Stimulated activated CD4-positive, alpha-beta T cell treated with anti-CD3 and anti-CD28 coated beads, Interleukin-2, amount 100 ng/mL, for 48 hours (primary cell): Measurements from ENCODE around the gene YJEFN3.
A peak's percentile ranks its signal among the peaks of the same experiment; 100 is the strongest.

Source experiments
- DNase-seq, 2 donors: peaks; one replicate each; pipeline ENCODE4 v3.0.0-alpha.2; 2020

The YJEFN3 gene

DNA sequence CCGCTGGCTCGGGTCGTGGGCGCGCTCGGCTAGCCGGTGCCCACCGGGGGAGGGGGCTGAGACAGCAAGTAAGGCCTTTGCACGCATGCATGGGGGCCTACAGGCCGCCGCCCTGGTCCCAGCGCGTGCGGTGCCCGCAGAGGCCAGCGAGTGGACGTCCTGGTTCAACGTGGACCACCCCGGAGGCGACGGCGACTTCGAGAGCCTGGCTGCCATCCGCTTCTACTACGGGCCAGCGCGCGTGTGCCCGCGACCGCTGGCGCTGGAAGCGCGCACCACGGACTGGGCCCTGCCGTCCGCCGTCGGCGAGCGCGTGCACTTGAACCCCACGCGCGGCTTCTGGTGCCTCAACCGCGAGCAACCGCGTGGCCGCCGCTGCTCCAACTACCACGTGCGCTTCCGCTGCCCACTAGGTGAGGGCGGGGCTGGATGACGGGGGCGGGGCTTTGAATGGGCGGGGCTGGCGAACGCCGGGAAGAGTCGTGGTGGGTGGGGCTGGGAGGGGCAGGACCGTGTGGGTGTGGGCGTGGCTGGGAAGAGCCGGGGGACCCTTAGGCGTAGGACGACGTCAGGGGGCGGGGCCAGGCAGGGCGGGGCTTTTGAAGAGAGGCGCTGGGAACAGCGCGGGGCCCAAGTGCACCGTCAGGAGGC is 11.5 kb downstream of the YJEFN3 start:
- peak; percentile 59 to 75 for DNase-seq

DNA sequence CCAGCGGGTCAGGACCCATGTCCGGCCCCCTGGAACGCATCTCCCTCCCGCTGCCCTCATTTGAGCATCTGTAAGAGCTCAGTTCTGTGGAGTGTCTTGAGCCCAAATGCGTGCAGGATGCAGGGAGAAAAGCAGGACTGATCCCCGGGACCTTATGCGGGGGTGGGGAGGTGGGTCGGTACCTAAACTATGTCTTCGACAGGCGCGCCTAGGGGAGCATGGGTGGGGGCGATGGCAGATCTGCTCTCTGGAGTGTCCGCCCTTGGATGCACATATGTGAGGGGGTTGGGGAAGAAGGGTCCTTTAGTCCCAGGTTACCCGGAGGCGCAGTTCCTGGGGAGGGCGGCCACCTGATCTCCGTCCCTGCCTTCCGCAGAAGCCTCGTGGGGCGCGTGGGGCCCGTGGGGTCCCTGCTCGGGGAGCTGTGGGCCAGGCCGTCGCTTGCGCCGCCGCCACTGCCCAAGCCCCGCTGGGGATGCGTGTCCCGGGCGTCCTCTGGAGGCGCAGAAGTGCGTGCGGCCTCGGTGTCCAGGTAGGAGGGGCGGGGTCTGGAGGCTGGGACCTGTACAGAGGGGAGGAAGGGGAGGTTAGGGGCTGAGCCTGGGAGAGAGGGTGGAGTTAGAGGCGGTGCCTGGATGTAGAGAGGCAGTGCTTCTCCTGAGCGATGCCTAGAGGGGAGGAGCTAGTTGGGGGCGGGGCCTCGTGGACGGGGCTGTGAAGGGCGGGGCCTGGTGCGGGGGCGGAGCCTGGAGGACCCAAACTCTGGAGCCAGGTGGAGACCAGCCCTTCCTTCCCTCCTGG is 12.2 kb downstream of the YJEFN3 start:
- peak; percentile 79 to 85 for DNase-seq

DNA sequence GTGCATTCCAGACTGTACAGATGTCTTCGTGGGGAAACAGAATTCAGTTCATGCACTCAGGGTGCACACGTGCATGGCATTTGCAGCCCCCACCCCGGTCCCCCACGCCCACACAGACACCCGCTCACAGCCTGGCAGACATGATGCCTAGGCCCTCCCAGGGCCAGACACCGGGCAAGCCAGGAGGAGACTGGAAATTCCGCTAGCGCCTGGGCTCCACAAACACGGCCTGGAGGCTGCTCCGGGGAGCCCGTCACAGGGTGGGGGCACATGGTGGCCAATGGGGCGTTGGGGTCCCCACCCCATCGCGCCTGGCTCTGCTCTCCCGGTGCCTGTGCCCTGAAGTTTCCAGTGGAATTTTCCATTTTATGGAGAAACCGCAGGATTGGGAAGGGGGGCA is 12.9 kb downstream of the YJEFN3 start:
- DNase-seq: no peak

DNA sequence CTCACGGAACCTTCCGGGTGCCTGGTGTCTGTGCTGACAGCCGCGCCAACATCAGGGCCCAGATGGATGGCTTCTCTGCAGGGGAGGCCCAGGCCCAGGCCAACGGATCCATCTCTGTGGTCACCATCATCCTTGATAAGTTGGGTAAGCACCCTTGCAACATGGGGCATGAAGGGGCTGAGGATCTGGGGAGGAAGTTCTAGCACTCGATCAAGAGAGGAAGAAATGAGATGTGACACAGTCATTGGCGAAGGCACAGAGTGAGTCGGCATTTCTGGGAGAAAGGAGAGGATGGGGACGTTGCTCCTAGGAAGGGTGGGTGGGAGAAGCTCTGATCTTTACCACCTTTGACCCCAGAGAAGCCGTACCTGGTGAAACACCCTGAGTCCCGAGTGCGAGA is 13.8 kb downstream of the YJEFN3 start:
- no peak for DNase-seq

DNA sequence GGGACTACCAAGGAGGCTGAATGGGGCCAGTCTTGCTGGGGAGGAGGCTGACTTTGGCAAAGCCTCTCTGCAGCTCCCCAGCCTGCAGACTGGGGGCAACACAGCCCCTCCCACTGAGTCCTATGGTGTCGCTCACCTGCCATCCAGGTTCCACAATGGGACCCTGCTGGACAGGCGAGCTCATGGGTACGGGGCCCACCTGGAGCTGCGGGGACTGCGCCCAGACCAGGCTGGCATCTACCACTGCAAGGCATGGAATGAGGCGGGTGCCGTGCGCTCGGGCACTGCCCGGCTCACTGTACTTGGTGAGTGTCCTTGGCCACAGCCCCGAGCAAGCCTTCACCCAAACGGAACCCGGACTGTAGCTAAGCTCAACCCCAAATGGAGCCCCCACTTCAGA is 14.4 kb downstream of the YJEFN3 start:
- no peak for DNase-seq

DNA sequence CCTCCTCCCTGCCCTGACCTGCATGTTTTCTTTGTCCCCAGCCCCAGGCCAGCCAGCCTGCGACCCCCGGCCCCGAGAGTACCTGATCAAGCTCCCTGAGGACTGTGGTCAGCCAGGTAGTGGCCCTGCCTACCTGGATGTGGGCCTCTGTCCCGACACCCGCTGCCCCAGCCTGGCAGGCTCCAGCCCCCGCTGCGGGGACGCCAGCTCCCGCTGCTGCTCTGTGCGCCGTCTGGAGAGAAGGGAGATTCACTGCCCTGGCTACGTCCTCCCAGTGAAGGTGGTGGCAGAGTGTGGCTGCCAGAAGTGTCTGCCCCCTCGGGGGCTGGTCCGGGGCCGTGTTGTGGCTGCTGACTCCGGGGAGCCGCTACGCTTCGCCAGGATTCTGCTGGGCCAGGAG is 14.9 kb downstream of the YJEFN3 start:
- no peak for DNase-seq

DNA sequence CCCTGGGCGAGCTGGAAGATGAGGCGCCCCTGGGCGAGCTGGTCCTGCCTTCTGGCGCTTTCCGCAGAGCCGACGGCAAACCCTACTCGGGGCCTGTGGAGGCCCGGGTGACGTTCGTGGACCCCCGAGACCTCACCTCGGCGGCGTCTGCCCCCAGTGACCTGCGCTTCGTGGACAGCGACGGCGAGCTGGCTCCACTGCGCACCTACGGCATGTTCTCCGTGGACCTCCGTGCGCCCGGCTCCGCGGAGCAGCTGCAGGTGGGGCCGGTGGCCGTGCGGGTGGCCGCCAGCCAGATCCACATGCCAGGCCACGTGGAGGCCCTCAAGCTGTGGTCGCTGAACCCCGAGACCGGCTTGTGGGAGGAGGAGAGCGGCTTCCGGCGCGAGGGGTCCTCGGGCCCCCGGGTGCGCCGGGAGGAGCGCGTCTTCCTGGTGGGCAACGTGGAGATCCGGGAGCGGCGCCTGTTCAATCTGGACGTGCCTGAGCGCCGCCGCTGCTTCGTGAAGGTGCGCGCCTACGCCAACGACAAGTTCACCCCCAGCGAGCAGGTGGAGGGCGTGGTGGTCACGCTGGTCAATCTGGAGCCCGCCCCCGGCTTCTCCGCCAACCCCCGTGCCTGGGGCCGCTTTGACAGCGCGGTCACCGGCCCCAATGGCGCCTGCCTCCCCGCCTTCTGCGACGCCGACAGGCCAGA is 15.7 kb downstream of the YJEFN3 start:
- DNase-seq: no peak

DNA sequence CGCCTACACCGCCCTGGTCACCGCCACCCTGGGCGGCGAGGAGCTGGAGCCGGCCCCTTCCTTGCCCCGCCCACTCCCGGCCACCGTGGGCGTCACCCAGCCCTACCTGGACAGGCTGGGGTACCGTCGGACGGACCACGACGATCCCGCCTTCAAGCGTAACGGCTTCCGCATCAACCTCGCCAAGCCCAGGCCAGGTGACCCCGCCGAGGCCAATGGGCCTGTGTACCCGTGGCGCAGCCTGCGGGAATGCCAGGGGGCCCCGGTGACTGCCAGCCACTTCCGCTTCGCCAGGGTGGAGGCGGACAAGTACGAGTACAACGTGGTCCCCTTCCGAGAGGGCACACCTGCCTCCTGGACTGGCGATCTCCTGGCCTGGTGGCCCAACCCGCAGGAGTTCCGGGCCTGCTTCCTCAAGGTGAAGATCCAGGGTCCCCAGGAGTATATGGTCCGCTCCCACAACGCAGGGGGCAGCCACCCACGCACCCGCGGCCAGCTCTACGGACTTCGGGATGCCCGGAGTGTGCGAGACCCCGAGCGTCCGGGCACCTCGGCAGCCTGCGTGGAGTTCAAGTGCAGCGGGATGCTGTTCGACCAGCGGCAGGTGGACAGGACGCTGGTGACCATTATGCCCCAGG is 16.4 kb downstream of the YJEFN3 start:
- DNase-seq: no peak

DNA sequence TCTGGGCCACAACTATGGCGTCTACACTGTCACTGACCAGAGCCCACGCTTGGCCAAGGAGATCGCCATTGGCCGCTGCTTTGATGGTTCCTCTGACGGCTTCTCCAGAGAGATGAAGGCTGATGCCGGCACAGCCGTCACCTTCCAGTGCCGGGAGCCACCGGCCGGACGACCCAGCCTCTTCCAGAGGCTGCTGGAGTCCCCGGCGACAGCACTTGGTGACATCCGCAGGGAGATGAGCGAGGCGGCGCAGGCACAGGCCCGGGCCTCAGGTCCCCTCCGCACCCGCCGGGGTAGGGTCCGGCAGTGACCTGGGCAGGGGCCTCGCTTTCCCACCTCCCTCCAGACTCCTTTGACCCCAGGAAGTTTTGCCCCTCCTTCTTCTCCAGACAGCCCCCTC is 17.0 kb downstream of the YJEFN3 start:
- DNase-seq: no peak

DNA sequence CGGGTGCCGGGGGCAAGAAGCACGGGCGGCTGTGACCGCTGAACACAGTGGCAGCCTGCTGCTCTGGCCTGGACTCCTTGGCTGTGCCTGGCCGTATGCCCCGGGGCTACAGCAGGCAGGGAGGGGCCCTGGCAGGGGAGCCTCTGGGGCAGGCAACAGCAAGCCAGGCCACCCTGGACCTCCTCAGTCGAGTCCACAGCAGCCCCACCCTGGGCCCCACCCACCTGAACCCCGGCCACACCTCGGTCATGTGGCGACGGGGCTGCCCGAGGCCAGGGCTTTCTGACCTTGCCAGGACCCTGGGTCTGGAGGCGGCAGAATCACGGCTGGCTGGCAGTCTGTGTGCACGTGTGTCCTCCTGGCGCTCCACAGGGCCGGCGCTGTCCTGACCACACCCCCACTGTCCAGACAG is 18.0 kb downstream of the YJEFN3 start:
- DNase-seq: no peak

DNA sequence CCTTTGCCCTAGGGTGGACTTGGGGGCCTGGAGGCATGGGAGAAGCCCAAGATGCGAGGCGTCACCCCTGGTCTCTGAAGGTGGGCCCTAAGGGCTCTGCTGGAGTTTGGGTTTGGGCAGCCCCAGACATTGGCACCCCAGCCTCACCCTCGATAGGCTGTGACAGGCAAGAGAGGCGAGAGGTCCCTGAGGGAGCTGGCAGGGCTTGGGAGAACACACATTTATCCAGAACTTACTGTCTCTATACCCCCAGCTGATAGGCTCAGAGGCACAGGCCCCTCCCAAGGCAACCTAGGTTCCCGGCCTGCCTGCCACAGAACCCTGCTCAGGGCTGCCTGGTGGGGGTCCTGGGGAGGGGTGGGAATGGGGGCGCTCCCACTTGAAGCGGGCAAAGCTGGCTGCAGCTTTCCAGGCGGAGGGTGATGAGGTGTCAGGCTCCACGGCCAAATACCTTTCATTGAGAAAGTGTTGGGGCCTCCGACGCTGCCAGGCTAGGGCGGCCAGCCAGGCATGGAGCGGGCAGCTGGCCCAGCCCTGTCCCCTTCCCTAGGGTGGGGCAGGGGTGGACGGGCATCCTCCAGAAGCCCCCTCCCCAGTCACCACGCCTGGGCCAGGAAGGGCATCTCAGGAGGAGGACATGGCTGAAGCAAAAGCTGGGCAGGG is 19.1 kb downstream of the YJEFN3 start:
- no peak for DNase-seq

DNA sequence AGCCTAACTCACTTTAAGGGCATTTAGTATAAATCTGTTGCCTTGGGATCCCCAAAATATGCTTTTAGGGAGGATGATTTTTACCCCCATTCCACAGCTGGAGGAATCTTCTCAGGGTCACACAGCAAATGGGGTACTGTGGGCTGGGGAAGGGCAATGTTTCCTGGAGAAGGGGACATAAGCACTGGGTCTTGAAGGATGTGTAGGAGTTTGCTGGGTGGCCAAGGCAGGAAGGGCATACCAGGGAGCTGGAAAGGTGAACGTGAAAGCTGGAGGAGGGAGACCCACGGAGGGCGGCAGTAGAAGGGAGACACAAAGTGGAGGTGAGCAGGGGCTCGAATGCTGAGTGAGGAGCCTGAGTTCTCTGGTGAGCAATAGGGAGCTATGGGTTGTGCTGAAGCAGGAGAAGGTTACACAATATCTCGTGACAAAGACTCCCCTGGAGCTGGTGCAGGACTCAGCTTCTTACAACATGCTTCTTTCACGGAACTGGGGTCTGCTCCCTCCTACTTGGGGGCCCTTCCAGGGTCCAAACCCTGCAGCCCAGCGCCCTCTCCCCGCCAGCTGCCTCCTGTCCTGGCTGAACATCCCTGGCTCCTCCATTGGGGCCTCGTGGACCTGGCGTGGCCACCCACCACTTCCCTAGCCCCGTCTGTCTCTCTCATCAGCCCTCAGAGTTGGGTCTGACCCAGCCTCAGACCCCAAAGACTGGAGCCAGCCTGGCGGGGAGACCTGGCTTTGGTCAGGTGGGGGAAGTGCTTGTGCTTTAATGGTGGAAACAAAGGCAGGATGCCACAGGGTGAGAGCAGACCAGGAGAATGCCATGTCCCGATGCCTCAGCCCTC is 20.4 kb downstream of the YJEFN3 start:
- no peak for DNase-seq

DNA sequence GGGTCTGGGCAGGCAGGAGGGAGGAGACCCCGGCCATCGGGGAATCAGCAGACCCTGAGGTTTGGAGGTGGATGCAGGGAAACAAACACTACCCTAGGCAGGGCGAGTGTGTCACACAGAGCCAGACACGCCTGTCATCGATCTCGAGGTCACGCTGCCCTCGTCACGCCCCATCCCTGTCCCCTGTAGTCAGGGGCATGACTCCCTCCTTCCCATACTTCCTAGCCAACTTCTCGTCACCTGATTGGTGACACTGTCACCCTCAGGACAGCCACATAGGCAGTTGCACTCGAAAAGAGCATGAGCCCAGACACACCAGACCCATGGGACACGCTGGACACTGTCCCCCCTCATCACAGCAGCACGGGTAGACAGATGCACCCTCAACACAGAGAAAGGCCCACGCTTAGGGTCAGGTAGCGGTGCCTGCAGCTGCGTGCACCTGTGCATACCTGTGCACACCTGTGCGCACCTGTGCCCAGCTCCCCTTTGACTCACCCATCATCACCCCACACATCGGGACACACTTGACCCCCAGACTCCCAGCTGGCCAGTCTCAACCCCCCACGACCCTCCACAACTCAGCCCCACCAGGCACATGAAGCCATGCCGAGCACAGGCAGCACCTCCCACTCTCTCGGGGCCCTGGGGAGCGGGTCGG is 21.2 kb downstream of the YJEFN3 start:
- no peak for DNase-seq

DNA sequence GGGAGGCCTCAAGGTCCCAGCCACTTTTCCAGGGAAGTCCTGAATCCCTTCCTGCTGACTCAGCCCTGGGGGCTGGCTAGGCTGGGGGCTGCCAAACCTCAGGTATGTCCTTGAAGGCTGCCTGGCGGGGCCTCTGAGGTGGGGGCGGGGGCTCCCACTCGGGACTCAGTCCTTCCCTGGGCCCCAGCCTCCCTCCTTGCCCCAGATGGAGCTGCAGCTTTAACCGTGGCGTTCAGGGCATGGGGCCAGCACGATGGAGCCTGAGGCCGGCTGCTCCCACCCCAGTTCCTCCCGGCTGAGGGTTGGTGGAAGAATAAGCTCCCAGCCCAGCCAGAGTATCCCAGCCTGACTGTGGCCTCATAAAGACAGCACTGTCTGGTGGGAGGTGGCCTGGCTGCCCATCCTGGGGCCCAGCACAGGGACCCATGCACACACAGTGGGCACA is 21.8 kb downstream of the YJEFN3 start:
- no peak for DNase-seq

DNA sequence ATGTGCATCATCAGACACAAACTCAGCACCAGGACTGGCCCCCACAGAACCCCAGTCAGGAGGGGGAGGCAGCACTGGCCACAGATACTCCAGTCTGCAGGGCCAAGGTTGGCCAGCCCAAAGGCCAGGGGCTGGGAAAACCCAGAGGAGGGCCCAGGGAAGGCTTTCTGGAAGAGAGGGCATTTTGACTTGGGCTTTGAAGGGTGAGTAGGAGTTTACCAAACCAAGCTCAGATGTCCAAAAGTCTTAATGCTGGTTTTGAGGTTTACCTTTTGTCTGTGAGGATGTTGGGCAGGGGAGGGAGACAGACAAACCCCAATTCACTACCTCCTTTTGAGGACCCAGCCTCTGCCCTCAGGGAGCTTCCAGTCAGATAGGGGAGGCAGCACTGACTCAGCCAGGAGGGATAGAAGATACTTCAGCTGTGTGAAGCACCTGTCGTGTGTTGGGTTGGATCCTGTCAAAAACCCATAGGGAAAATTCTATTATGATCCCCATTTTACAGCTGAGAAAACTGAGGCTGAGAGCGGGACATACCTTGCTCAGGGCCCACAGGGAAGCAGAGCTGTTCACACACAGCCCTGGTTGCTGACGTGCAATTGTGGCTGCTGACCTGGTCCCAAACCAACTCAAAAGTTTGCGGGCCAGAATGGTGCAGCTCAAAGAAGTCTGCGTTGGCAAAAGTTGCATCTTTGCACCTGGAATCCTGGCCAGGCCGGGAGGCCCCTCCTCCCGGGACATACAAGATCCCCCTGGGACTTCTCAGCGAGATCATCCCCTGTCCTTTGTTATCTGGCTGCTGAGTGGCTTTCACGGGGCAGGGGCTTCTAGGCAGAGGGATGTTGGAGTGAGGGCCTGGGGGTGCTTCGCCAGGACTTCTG is 22.5 kb downstream of the YJEFN3 start:
- DNase-seq: no peak

DNA sequence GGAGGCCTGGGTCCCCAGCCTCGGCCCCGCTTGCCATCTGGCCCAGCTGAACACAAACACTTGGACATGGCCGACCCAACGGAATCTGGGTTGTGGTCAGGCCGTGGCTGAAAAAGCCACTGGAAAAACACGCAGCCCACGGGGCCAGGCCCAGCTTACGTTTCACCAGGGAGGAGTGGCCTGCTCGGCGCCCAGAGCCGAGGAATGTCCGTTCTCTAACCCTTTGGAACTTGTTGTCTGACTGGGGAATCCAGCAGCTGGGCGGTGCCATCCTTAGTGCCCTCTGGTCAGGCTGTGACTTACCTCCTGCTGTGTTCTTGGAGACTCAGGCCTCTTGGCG is 23.1 kb downstream of the YJEFN3 start:
- no peak for DNase-seq

DNA sequence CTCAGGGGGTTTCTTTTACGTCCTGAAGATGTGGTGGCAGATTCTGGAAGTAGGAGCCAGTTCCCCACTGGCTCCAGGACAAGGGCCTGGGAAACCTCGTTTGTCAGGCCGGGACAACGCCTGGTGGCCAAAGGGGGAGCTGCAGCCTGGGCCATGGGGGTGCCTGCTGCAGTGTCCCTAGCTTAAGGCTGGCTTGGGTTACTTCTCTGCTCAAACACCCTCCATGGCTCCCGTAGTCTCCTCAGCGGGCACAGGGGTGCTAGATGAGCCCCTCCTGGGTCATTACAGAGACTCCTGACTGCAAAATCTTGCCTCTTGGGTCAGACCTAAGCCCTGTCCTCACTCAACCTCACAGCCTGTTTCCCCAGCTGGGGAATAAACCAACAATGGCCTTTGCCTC is 24.1 kb downstream of the YJEFN3 start:
- no peak for DNase-seq

DNA sequence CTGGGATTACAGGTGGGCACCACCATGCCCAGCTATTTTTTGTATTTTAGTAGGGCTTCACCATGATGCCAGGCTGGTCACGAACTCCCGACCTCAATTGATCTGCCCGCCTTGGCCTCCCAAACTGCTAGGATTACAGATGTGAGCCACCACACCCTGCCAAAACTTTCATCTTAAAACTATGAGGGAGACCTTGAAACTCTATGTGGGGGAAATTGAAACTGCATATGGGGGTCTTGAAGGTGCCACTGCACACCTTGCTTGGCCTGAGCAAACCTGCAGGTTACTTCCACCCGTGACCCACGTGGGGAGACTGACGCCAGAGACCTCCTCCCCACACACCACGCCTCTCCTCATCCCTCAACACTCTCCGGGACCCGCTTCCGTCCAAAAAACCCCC is 25.0 kb downstream of the YJEFN3 start:
- no peak for DNase-seq

DNA sequence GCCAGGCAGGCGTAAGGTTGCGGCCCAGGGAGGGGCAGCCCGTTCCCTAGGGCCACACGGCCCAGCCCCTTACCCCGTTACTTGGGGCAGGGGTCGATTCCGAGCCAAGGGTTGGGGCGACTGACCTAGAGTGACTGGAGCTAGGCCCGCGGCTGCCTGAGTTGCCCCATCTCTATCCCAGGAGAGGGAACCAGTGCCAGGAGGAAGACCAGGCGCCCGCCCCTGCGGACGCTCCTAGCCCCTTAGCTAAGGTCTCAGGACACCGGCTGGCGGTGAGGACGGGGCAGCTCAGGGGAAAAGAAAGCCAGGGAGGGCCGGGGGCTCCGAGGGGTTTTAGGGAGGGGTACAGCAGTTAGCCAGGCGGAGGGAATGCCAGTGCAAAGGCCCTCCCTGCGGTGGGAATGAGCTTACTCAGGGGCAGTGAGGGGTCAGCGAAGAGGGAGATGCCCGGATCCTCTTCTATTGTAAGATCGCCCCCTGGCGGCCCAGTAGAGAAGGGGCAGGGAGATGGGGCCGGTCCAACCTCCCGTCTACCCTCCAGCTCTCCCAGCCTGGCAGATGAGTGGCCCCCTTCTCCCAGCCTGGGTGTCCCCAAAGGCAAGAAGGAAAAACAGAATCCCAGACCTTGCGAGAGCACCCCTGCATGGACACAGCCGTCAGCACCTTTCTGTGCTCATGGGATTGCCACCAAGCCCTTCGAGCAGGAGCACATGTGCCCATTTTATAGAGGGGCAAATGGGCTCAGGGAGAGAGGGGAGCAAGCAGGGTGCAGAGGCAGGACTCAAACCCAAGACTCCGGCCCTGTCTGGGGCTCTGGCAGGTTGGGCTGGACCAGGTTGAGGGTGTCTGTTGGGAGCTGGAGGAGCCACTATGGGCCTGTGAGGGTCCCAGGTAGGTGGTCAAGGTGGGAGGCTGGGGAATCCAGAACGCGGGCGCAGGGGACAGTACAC is 25.6 kb downstream of the YJEFN3 start:
- DNase-seq: peak; percentile 67 to 69
